ENCODE data around the gene SYNCRIP.

Gene SYNCRIP

DNA sequence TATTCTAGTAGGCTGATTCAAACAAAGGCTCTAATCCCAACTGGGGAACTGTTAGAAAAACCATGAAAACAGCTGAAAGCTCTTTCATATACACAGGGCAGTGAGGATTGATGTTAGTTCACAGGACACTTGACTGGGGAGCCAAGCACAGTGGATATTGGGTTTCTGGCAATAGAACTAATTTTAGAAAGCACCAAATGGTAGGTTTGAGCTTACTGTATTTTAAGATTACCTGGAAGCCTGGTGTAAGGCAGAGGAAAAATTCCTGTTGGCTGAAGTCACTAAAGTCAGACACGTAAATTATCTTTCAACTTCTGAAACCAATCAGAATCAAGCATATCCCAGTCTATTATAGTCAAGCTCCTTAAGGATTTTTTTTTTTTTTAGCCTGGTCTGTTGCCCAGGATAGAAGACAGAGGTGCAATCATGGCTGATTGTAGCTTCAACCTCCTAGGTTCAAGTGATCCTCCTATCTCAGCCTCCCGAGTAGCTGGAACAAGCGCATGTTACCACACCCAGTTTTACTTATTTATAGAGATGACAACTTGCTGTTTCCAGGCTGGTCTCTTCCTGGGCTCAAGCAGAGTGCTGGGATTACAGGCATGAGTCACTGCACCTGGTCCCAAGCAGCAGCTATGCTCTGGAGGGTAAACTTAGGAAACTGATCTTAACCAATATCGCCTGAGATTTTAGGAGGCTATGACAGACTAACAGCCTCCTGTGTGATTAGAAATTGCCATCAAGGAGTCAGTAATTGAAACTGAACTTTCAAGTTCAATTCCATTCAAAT, 32.5 kb upstream of the SYNCRIP start:
- peak overlapping the region; percentile 81 for H3K4me3 ChIP-seq (ENCODE audit: low read length)
- TF ChIP-seq, protein P1, sequence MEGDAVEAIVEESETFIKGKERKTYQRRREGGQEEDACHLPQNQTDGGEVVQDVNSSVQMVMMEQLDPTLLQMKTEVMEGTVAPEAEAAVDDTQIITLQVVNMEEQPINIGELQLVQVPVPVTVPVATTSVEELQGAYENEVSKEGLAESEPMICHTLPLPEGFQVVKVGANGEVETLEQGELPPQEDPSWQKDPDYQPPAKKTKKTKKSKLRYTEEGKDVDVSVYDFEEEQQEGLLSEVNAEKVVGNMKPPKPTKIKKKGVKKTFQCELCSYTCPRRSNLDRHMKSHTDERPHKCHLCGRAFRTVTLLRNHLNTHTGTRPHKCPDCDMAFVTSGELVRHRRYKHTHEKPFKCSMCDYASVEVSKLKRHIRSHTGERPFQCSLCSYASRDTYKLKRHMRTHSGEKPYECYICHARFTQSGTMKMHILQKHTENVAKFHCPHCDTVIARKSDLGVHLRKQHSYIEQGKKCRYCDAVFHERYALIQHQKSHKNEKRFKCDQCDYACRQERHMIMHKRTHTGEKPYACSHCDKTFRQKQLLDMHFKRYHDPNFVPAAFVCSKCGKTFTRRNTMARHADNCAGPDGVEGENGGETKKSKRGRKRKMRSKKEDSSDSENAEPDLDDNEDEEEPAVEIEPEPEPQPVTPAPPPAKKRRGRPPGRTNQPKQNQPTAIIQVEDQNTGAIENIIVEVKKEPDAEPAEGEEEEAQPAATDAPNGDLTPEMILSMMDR (conservative IDR thresholded peaks at IDR 0.05; ENCODE audit: low read length) = no peak
- peak; percentile 38 for DNase-seq (ENCODE audit: low read depth)

DNA sequence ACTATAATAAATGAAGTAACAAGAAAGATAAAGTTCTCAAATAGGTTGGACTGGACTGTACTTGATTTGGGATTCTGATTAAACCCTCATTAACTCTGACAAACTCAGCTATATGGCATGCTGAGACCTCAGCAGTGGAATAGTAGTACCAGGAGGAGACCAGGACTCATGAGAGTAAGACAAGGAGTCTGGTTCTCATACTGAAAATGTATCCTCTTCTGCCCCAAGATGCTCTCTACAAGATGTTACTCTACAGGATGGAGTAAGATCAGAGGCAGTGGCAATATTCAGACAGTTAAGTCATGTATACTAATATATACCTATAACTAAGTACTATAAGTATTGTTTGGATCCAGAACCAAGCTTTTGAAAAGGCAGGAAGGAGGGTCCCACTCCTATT, 31.9 kb upstream of the SYNCRIP start:
- TF ChIP-seq, protein P1 (conservative IDR thresholded peaks at IDR 0.05; ENCODE audit: low read length) = no peak
- no peak for DNase-seq (ENCODE audit: low read depth)
- no peak overlapping the region for H3K4me3 ChIP-seq (ENCODE audit: low read length)

DNA sequence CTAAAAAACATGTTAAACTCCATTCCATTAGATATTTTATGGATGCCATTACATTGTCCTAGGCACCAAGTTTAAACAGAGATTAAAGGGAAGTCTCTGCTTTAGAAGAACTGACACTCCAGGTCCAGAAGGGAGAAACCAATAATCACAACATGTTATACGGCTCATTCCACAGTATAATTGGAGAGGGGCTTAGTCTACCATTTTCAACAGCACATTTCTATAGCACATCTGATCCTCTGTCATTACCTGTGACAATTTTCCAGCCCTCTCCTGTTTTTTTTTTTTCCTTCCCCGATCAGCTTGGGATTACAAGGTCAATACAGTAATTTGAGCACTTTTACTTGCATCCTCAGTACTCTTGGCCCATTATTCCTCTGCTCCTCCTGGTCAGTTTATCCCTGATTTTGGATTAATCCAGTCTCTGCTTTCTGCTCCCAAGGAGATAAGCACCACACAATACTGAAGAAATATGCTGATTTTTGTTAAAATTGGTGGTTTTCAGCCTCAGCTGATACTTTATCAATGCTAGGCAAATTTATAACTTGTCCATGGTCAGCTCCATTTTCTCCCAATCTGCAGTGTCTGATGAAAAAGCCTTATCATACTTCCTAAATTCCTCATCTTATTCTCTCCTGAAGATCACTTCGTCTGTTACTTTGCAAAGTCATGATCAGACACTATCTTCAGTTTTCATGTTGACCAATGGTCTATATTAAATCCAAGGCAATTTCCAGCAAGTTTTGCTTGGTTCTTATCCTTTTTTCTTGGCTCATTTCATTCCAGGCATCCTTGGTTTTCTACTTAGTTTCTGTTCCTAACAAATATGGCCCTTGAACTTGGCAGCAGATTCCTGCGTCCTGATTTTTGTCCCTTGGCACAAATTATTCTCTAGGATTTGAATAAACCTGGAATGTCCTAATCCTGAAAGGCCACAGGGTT, 30.8 kb upstream of the SYNCRIP start:
- TF ChIP-seq, protein P1 (conservative IDR thresholded peaks at IDR 0.05; ENCODE audit: low read length) = no peak
- no peak for DNase-seq (ENCODE audit: low read depth)

DNA sequence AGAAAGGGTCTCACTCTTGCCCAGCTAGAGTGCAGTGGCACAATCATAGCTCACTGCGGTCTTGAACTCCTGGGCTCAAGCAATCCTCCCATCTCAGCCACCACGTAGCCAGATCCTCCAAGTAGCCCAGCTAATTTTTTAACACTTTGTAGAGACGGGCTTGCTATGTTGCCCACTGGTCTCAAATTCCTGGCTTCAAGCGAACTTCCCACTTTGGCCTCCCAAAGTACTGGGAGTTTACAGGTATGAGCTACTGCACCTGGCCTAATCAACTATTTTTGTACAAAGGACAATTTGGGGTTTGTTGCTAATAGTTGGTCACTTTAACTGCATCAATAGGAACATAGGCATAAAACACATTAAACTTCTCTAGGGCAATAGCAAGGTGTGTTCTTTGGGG, 29.9 kb upstream of the SYNCRIP start:
- DNase-seq (ENCODE audit: low read depth) = no peak
- H3K4me3 ChIP-seq (ENCODE audit: low read length) = no peak overlapping the region
- TF ChIP-seq, protein P1 (conservative IDR thresholded peaks at IDR 0.05; ENCODE audit: low read length) = no peak

More for the DNA sequence above, 30.8 kb upstream of the SYNCRIP start:
- H3K4me3 ChIP-seq (ENCODE audit: low read length) = no peak overlapping the region

DNA sequence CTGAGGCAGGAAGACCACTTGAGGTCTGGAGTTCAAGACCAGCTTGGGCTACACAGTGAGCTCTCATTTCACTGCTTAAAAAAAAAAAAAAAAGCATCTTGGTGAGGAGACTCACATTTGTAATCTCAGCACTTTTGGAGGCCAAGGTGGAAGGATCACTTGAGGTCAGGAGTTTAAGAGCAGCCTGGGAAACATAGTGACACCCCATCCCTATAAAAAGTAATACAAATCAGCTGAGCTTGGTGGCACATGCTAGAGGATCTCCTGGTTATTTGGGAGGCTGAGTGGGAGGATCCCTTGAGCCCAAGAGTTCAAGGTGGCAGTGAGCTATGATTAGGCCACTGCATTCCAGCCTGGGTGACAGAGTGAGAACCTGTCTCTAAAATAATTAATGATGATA, 29.4 kb upstream of the SYNCRIP start:
- no peak for DNase-seq (ENCODE audit: low read depth)
- TF ChIP-seq, protein P1 (conservative IDR thresholded peaks at IDR 0.05; ENCODE audit: low read length) = no peak

DNA sequence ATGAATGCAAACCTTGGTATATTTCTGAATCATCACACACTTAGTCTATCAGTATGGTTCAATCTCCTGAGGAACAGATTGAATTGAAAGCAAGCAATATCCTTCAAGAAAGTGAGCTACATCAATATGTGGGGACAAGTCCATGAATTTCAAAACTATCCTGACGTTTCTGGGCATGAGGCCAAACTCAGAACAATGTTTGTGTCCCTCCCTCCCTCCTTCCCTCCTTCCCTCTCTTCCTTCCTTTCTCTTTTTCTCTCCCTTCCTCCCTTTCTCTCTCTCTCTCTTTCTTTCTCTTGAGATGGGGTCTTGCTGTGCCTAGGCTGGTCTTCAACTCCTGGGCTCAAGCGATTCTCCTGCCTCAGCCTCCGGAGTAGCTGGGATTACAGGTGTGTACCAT, 27.9 kb upstream of the SYNCRIP start:
- TF ChIP-seq, protein P1 (conservative IDR thresholded peaks at IDR 0.05; ENCODE audit: low read length) = no peak
- DNase-seq (ENCODE audit: low read depth) = peak; percentile 37
- no peak overlapping the region for H3K4me3 ChIP-seq (ENCODE audit: low read length)

More for the DNA sequence above, 29.4 kb upstream of the SYNCRIP start:
- H3K4me3 ChIP-seq (ENCODE audit: low read length) = no peak overlapping the region
